T follicular helper cell (primary cell): ENCODE results near the gene AGTR1.
"Not testable (repeated sequence)": the region's sequence is repeated elsewhere in the genome, so short reads cannot be mapped to it uniquely, and the experiment has no call there.

ENCODE experiments used
- DNase-seq: peaks from one replicate; pipeline ENCODE4 v3.0.0-alpha.2; 2020; ENCODE audit warnings: low read depth

Gene AGTR1

DNA sequence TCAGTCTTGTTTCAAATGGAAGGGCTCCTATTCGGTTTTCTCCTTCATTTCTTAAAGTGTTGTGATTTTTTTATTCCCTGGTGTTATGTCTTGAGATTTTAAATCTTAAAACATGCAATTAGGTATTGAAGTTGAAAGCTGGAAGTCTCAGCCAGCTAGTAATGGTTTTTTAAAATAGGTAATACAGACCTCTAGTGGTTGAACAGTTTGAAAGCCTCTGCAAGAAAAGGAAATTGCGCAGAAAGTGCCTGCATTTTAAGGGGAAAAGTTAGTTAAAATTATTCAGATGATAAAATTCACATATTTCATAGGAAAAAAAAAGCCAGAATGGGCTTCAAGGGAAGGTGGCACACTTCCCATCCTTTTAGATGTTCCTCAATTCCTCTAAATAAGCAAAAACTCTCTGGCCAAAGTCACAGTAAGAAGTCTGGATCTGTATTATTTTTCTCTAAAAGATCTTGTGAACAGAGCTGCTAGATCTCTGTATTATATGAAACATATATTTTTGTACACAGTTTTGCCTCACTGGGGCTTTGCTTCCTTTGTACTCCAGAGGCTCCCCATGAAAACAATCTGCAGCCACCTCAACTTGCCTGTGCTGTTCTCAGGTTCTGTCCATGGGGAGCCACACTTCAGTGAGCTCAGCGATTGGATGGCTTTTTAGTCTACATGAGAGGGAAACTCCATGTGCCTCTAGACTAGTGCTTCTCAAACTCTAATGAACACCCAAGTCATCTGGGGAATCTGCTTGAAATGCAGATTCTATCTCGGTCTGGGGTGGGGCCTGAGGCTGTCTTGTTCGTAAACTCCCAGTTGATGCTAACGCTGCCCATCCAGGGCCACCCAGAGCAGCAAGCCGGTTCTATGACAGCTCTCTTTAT is 21.5 kb downstream of the AGTR1 start:
- no peak for DNase-seq

DNA sequence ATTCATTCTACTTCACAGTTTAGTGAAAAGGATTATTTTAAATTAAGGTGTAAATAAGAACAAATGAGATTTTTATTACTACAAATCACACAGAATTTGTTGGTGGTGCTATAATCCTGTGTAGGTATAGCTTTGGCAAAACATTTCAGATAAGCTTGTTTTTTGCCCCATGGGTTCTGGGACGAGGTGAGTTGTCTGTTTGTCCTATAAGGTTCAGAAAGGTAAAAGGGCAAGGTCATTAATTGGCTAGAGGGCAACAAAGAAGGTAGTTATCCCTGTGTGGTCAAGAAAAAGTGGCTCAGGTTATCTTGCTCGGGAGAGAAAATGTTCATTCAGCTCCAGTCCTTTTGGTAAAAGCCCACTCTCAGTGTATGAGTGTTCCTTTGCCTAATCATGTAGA is 23.2 kb downstream of the AGTR1 start:
- no peak for DNase-seq

DNA sequence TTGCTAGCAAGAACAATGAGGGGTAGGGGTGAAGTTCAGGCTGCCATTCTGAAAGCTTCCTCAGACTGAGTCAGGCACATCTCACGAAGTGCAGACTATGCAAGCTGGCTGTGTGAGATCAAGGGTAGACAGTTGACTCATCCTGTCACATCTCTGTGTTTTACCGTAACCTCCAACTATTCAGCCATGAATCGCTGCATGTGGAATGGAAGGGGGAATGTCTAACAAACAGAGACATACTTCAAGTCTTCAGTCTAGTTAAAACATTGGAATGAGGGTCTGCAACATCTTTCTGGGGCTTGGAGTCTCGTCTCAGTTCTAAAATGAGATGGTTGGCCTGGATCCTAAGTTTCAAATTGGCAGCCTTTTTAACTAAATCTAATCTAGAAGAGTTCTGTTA is 25.9 kb downstream of the AGTR1 start:
- no peak for DNase-seq

- no peak for DNase-seq
Observed at GRCh38 chr3:148727231-148727630, 29.5 kb downstream of the AGTR1 start.

- DNase-seq: no peak
Observed at GRCh38 chr3:148728753-148729152, 31.1 kb downstream of the AGTR1 start.

DNA sequence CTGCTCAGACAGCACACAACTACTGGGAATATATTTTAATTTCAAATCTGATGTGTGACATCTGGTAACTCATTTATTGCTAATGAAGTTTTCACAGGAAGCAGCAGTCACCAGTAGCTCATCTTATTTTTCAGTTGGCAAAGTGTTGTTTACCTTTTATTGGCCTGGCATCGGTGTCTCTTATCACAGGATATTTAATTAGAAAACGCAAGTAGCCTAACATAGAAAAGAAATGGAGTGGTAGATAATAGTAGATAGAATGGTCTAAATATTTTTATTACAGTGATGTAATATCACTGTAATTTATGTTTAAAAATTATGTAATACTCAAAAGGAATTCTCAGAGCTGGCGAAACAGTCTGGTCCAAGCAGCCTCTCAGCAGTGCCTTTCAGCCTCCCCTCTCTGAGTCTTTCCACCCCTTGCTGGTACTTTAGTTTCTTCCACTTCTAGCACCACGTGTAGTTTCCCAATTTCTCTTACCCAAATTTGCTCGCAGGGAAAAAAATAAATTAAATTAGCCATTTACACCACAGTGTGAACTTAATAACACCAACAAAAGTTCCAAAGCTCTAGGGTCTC is 31.9 kb downstream of the AGTR1 start:
- no peak for DNase-seq

GRCh38 chr3:148730676-148731075 is 33.0 kb downstream of the AGTR1 start:
- no peak for DNase-seq

GRCh38 chr3:148735597-148735996 is 37.9 kb downstream of the AGTR1 start:
- no peak for DNase-seq

GRCh38 chr3:148736086-148736485 is 38.4 kb downstream of the AGTR1 start:
- no peak for DNase-seq

DNA sequence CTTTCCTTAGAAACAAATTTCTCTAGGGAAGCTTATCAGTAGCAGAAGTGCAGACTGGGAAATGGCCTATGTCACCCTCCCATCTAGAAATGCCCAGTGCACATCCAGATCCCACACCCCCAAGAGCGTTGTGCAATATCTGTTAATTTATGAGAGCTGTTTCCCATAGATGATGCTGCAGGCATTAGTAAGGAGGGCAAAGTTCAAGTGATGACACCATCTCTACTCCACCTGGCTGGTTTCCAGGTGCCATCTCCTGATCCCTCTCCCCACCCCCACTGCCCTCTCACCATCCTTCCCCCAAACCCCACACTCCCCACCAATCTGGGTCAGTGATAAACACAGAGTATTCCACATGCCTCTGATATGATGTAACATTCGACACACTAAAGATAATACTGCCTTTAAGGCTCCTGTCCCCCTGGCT is 39.4 kb downstream of the AGTR1 start:
- DNase-seq: no peak

GRCh38 chr3:148739720-148740119 is 42.0 kb downstream of the AGTR1 start:
- DNase-seq: no peak

GRCh38 chr3:148740291-148740690 is 42.6 kb downstream of the AGTR1 start:
- DNase-seq: no peak

- DNase-seq: no peak
Observed at GRCh38 chr3:148741219-148741618, 43.5 kb downstream of the AGTR1 start.

DNA sequence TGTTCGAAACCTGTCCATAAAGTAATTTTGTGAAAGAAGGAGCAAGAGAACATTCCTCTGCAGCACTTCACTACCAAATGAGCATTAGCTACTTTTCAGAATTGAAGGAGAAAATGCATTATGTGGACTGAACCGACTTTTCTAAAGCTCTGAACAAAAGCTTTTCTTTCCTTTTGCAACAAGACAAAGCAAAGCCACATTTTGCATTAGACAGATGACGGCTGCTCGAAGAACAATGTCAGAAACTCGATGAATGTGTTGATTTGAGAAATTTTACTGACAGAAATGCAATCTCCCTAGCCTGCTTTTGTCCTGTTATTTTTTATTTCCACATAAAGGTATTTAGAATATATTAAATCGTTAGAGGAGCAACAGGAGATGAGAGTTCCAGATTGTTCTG is 44.4 kb downstream of the AGTR1 start:
- no peak for DNase-seq

DNA sequence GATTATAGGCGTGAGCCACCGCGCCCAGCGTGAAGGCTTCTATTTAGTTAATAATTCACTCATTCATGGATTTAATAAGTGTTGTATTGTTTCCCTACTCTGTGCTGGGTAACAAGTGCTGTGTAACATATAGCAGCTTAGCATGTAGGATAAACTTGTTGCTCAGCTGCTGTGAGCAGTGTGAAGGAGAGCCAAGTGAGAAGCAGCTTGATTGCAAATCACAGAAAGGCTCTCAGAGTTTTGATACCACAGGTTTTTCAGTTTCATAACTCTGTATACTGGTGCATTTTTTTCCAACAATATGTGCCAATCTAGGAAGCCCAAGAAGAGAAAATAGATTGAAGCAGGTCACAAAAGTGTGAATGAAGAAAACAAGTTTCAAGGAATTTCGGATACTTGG is 48.4 kb downstream of the AGTR1 start:
- DNase-seq: no peak

DNA sequence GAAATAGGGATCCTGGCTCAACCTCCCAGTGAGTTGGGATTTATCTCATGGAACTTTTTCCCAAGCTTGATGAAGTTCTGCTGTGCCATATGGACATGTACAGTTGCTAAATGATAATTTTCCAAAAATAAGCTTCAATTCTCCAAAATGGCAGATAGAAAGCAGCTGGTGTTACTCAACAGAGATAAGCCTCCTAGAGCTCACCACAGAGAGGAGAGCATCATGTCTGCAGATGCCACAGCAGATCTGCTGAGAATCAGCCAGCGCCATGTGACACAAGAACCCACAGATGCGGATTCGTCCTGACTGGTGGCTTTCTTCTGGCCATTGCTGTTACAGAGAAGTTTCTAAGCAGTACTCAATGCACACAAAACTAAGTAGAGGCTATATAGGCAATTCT is 50.6 kb downstream of the AGTR1 start:
- DNase-seq: no peak

GRCh38 chr3:148750296-148750695 is 52.6 kb downstream of the AGTR1 start:
- DNase-seq: no peak

DNA sequence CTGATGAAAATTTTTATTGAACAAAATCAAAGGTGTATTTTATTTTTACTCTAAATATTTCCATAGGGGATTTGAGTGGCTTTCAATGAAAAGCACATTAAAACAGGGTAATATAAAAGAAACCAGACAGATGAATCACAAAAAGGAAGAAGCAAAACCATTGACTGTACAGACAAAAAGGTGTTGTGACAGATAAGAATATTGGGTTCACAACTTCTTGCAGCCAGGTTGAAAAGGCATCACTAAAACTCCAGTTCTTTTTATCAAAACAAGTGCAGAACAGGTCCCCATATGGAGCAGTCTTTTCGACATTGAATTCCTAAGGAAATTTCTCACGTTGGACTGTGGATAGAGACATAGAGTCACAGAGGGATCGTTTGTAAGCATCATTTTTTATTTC is 53.8 kb downstream of the AGTR1 start:
- DNase-seq: no peak

DNA sequence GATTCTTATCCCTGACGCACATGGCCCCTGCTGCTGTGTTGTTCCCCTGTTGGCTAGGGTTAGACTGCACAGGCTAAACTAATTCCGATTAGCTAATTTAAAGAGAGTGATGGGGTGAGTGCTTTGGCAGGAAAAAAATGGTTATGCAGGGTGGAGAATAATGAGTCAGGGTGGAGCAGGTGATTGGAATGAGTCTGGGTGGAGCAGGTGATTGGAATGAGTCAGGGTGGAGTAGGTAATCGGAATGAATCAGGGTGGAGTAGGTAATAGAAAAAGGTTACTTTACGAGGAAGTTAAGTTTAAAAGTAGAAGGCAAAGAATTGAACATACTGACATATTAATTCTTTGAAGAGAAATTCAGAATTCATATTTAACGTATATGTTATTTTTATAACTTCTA is 55.7 kb downstream of the AGTR1 start:
- DNase-seq: not testable (repeated sequence)

DNA sequence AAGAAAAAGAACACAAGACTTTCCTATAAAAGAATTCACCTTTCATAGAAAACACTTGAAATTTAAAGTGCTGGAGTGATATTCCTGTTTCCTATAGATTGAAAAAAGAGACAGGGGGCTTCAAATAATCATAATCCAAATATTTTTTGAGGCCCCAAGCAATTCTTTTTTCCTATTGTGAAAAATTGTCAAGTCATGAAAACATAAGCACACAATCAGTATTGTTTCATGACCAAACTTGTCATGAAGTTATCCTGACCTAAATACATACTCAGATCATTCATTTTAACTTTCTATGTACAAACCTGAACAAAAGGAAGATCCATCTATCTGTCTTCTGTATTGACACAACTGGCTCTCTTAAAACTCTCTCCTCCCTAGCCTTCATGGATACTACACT is 57.9 kb downstream of the AGTR1 start:
- no peak for DNase-seq

DNA sequence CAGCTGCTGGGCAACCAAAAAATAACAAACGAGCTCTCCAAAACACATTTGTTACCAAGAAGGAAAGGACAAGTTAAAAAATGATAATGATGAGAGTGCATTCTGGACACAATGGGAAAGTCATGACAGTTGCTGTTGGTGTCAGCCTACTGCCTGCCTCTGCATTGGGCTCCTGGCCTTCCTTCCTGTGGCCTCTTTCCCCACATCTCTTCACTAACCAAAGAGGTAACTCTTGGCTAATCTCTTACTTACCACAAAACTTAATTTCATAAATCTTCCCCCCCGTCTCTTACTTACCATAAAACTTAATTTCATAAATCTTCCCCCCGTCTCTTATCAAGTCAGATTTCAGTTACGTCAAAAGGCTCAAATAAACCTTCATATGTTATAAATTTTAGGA is 58.6 kb downstream of the AGTR1 start:
- no peak for DNase-seq

DNA sequence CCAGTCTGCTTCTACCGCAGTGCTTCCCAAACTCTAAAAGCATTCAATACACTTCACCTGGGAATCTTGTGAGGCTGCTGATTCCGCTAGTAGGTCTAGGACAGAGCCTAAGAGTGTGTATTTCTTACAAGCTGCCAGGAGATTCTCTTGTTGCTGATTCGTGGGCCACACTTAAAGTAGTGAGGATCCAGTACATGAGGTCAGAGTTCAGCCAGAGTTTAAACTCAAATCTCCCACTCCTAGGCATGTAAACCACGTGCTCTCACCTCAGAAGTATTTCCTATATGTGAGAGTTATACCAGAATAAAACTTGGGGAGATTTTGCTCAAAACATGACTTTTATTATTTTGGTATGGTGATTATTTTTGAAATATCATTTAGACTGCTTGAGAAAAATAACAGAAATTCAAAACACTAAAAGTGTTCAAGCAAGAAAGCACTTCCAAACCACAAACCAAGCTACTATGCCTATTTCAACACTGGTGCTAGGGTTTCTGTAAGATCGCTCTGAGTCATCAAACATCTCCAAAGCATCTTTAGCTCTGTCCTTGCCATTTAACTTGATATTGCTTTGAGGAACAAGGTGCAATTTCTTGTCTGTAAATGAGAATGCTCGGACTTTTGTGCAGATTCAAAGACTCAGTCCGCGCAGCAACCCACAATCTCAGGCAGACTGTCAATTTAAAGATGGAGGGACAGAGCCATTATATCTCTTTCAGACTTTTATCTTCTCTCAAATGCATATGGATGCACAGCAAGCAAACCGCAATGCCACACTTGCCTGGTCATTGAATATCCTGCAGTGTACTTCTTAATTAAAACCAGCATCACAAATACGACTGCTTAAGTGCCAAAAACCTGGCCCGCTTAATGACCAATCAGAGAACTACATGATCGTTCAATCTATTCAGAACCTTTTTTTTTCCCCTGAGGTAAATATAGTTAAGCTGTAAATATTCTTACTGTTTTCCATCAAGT is 59.8 kb downstream of the AGTR1 start:
- DNase-seq: no peak
